OCI-LY1 (cell line): ENCODE data around the gene PDK3.

ENCODE experiments used
- H2AFZ ChIP-seq: fragments of 200-600 bp; sonication (generic), shearing (Covaris generic); 2 replicates; pipeline ENCODE4 v1.6.0; 2014; ENCODE audit warnings: antibody characterized with exemption, mild to moderate bottlenecking, low read length
- H3F3A ChIP-seq: fragments of 200-600 bp; sonication (generic), shearing (Covaris generic); 2 replicates; pipeline ENCODE4 v1.6.0; 2014; ENCODE audit warnings: mild to moderate bottlenecking, antibody characterized with exemption, low read length, moderate library complexity; ENCODE audit not compliant: insufficient read depth
- H3K27ac ChIP-seq: fragments of 200-600 bp; sonication (generic); 2 replicates; pipeline ENCODE4 v1.5.1; 2014; ENCODE audit warnings: low read length, mixed run types, mild to moderate bottlenecking, low read depth; ENCODE audit not compliant: poor library complexity, severe bottlenecking
- H3K27me3 ChIP-seq: fragments of 200-600 bp; sonication (generic); 2 replicates; pipeline ENCODE4 v1.6.0; 2014; ENCODE audit warnings: antibody characterized with exemption, mild to moderate bottlenecking, low read length, moderate library complexity; ENCODE audit not compliant: insufficient read depth
- H3K36me3 ChIP-seq: fragments of 200-600 bp; sonication (generic); 2 replicates; pipeline ENCODE4 v1.6.1; 2014; ENCODE audit warnings: mild to moderate bottlenecking, antibody characterized with exemption, low read length, moderate library complexity, mixed read lengths; ENCODE audit not compliant: insufficient read depth
- H3K4me1 ChIP-seq: fragments of 200-600 bp; sonication (generic); 2 replicates; pipeline ENCODE4 v1.5.1; 2014; ENCODE audit warnings: mild to moderate bottlenecking, low read length, moderate library complexity; ENCODE audit not compliant: insufficient read depth, severe bottlenecking
- H3K4me2 ChIP-seq: fragments of 200-600 bp; sonication (generic), shearing (Covaris generic); 2 replicates; pipeline ENCODE4 v1.6.1; 2014; ENCODE audit warnings: low read length
- H3K4me3 ChIP-seq: fragments of 200-600 bp; sonication (generic); 2 replicates; pipeline ENCODE4 v1.5.1; 2014; ENCODE audit warnings: low read length, low read depth, mild to moderate bottlenecking, mixed read lengths; ENCODE audit not compliant: poor library complexity, severe bottlenecking
- H3K79me2 ChIP-seq: fragments of 200-600 bp; shearing (Covaris generic); 2 replicates; pipeline ENCODE4 v1.6.1; 2016; ENCODE audit warnings: mixed run types, low read length, mixed read lengths; ENCODE audit not compliant: insufficient read depth
- H3K9ac ChIP-seq: fragments of 200-600 bp; sonication (generic), shearing (Covaris generic); 2 replicates; pipeline ENCODE4 v1.6.1; 2014; ENCODE audit warnings: mild to moderate bottlenecking, low read length, mixed read lengths
- H3K9me2 ChIP-seq: fragments of 200-600 bp; sonication (generic), shearing (Covaris generic); 2 replicates; pipeline ENCODE4 v1.6.1; 2014; ENCODE audit warnings: low read depth, mild to moderate bottlenecking, low read length, mixed read lengths
- H3K9me3 ChIP-seq: fragments of 200-600 bp; shearing (Covaris generic); 2 replicates; pipeline ENCODE4 v1.6.1; 2014; ENCODE audit warnings: low read length, mixed read lengths
- H4K20me1 ChIP-seq: fragments of 200-600 bp; sonication (generic), shearing (Covaris generic); 2 replicates; pipeline ENCODE4 v1.6.0; 2016; ENCODE audit warnings: mild to moderate bottlenecking, low read length; ENCODE audit not compliant: insufficient read depth
- EZH2 ChIP-seq: fragments of 200-600 bp; sonication (generic), shearing (Covaris generic); IDR thresholded peaks from 2 replicates; pipeline ENCODE4 v1.8.0; 2017; ENCODE audit warnings: borderline replicate concordance, mixed run types, mild to moderate bottlenecking, antibody characterized with exemption, low read length, moderate library complexity, mixed read lengths
- TF ChIP-seq, protein P1 (sequence below): fragments of 200-600 bp; sonication (generic), shearing (Covaris generic); IDR thresholded peaks from 2 replicates; pipeline ENCODE4 v1.5.1; 2017; ENCODE audit warnings: mild to moderate bottlenecking, antibody characterized with exemption, low read length, moderate library complexity, mixed read lengths

Gene PDK3

DNA sequence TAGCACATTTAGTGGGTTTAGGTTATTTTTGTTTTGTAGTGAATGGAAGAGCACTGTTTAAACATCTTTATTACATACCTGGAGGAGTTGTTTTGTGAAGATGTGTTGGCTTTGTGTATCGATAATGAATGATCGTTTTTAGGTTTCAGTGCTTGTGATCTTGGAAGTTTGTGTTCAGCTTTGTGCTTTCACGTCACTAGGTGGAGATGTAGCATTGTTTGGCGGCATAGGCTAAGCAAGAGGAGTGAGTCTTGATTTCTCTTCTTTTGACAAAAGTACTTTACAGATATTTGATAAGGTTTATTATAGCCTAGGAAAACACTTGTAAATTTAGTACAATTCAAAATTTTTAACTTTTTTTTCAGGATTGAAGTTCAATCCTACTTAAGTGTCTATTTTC is 50.4 kb downstream of the PDK3 start:
- Histone ChIP-seq H3K79me2 (no peaks in the 10 kb centered on the region), H3K9ac (no peak overlapping the region), H3K9me3 (no peaks in the 10 kb centered on the region), H3K36me3 (no peaks in the 10 kb centered on the region), H3F3A (no peaks in the 10 kb centered on the region), H3K27me3 (no peaks in the 10 kb centered on the region), H3K9me2 (no peaks in the 10 kb centered on the region), H2AFZ (no peak overlapping the region), H3K4me3 (no peak overlapping the region), H4K20me1 (no peaks in the 10 kb centered on the region), H3K4me2 (no peak overlapping the region), H3K27ac (no peak overlapping the region), H3K4me1 (no peaks in the 10 kb centered on the region)
- TF ChIP-seq, protein P1, sequence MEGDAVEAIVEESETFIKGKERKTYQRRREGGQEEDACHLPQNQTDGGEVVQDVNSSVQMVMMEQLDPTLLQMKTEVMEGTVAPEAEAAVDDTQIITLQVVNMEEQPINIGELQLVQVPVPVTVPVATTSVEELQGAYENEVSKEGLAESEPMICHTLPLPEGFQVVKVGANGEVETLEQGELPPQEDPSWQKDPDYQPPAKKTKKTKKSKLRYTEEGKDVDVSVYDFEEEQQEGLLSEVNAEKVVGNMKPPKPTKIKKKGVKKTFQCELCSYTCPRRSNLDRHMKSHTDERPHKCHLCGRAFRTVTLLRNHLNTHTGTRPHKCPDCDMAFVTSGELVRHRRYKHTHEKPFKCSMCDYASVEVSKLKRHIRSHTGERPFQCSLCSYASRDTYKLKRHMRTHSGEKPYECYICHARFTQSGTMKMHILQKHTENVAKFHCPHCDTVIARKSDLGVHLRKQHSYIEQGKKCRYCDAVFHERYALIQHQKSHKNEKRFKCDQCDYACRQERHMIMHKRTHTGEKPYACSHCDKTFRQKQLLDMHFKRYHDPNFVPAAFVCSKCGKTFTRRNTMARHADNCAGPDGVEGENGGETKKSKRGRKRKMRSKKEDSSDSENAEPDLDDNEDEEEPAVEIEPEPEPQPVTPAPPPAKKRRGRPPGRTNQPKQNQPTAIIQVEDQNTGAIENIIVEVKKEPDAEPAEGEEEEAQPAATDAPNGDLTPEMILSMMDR: no peak
- no peak for TF ChIP-seq EZH2

- Histone ChIP-seq H3K9ac (no peak overlapping the region), H3F3A (no peaks in the 10 kb centered on the region), H3K9me3 (no peaks in the 10 kb centered on the region), H3K27me3 (no peaks in the 10 kb centered on the region), H3K4me3 (no peak overlapping the region), H3K27ac (no peak overlapping the region), H3K4me1 (no peaks in the 10 kb centered on the region), H3K4me2 (no peak overlapping the region), H4K20me1 (no peaks in the 10 kb centered on the region), H3K36me3 (no peaks in the 10 kb centered on the region), H3K79me2 (no peaks in the 10 kb centered on the region), H3K9me2 (no peaks in the 10 kb centered on the region), H2AFZ (no peak overlapping the region)
- TF ChIP-seq EZH2: no peak
- TF ChIP-seq, protein P1: no peak
Observed at GRCh38 chrX:24520472-24520871, 55.4 kb downstream of the PDK3 start.

GRCh38 chrX:24525455-24525854 is 60.4 kb downstream of the PDK3 start:
- Histone ChIP-seq H3K4me3 (no peak overlapping the region), H3K27me3 (no peaks in the 10 kb centered on the region), H3K4me1 (no peaks in the 10 kb centered on the region), H3K9me2 (no peaks in the 10 kb centered on the region), H3F3A (no peaks in the 10 kb centered on the region), H3K9ac (no peak overlapping the region), H4K20me1 (no peaks in the 10 kb centered on the region), H3K79me2 (no peaks in the 10 kb centered on the region), H2AFZ (no peak overlapping the region), H3K4me2 (no peak overlapping the region), H3K27ac (no peak overlapping the region), H3K9me3 (no peaks in the 10 kb centered on the region), H3K36me3 (no peaks in the 10 kb centered on the region)
- no peak for TF ChIP-seq EZH2
- TF ChIP-seq, protein P1: no peak
